DOHH2 (cell line): ENCODE data around the gene ST6GALNAC1.

ENCODE experiments used
- H3F3A ChIP-seq: fragments of 200-600 bp; sonication (generic), shearing (Covaris generic); 2 replicates; pipeline ENCODE4 v1.6.0; 2016; ENCODE audit warnings: antibody characterized with exemption, mild to moderate bottlenecking; ENCODE audit not compliant: control insufficient read depth, insufficient read depth
- H3K27ac ChIP-seq: fragments of 200-600 bp; sonication (generic); 2 replicates; pipeline ENCODE4 v1.5.1; 2014; ENCODE audit warnings: low read depth, mild to moderate bottlenecking, low read length, moderate library complexity
- H3K27me3 ChIP-seq: fragments of 200-600 bp; sonication (generic); 2 replicates; pipeline ENCODE4 v1.6.1; 2014; ENCODE audit warnings: mild to moderate bottlenecking, low read length, mixed read lengths; ENCODE audit not compliant: control insufficient read depth
- H3K36me3 ChIP-seq: fragments of 200-600 bp; sonication (generic); 2 replicates; pipeline ENCODE4 v1.6.1; 2014; ENCODE audit warnings: mild to moderate bottlenecking, low read length, moderate library complexity, mixed read lengths; ENCODE audit not compliant: control insufficient read depth
- H3K4me1 ChIP-seq: fragments of 200-600 bp; sonication (generic); 2 replicates; pipeline ENCODE4 v1.6.1; 2014; ENCODE audit warnings: mild to moderate bottlenecking, low read length, mixed read lengths; ENCODE audit not compliant: control insufficient read depth
- H3K4me2 ChIP-seq: fragments of 200-600 bp; sonication (generic); 2 replicates; pipeline ENCODE4 v1.6.0; 2014; ENCODE audit warnings: mild to moderate bottlenecking, low read length, moderate library complexity
- H3K4me3 ChIP-seq: fragments of 200-600 bp; sonication (generic); 2 replicates; pipeline ENCODE4 v1.5.1; 2014; ENCODE audit warnings: mild to moderate bottlenecking, low read length, mixed read lengths
- H3K79me2 ChIP-seq: fragments of 200-600 bp; sonication (generic); 2 replicates; pipeline ENCODE4 v1.6.1; 2014; ENCODE audit warnings: mild to moderate bottlenecking, low read length, mixed read lengths; ENCODE audit not compliant: control insufficient read depth
- H3K9me2 ChIP-seq: fragments of 200-600 bp; sonication (generic); replicated peaks from 2 replicates; pipeline ENCODE4 v1.6.1; 2014; ENCODE audit warnings: mild to moderate bottlenecking, low read length, mixed read lengths; ENCODE audit not compliant: control insufficient read depth
- H3K9me3 ChIP-seq: fragments of 200-600 bp; sonication (generic); 2 replicates; pipeline ENCODE4 v1.6.1; 2014; ENCODE audit warnings: antibody characterized with exemption, low read length, mixed read lengths; ENCODE audit not compliant: control insufficient read depth, insufficient read depth
- H4K20me1 ChIP-seq: fragments of 200-600 bp; sonication (generic); 2 replicates; pipeline ENCODE4 v1.6.0; 2014; ENCODE audit warnings: low read depth, mild to moderate bottlenecking, antibody characterized with exemption, low read length, moderate library complexity; ENCODE audit not compliant: control insufficient read depth, insufficient read depth
- EZH2phosphoT487 ChIP-seq: fragments of 200-600 bp; sonication (generic); IDR thresholded peaks from 2 replicates; pipeline ENCODE4 v1.6.1; 2017; ENCODE audit warnings: borderline replicate concordance, mild to moderate bottlenecking, antibody characterized with exemption, low read length, moderate library complexity, mixed read lengths
- TF ChIP-seq, protein P1 (sequence below): fragments of 200-600 bp; sonication (generic); IDR thresholded peaks from one replicate; pipeline ENCODE4 v1.5.1; 2014; ENCODE audit warnings: antibody characterized with exemption, mild to moderate bottlenecking, low read depth, low read length; ENCODE audit not compliant: poor library complexity, severe bottlenecking

The ST6GALNAC1 gene

DNA sequence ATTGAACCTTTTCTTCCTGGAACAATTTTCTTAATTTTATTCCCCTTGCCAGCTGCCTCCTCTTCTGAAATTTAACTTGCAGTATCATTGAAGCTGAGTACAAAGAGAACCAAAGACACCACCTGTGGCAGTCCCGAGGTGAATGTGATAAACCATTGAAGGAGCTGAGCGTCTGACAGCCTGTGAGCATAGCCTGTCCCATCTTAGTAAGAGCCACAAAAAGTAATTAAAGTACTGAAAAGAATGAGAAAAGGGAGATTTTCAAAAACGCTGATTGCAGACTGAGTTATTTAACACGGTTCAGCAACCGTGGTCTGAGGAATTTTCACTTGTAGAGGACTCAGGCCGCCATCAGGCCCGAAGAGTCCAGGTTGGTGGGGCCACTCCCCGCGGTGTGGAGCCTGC is 27.2 kb upstream of the ST6GALNAC1 start:
- no peak overlapping the region for H3K27ac ChIP-seq
- H3K79me2 ChIP-seq = peaks cover 8% of the 10 kb centered on the region
- peaks cover 16% of the 10 kb centered on the region for H3K27me3 ChIP-seq

DNA sequence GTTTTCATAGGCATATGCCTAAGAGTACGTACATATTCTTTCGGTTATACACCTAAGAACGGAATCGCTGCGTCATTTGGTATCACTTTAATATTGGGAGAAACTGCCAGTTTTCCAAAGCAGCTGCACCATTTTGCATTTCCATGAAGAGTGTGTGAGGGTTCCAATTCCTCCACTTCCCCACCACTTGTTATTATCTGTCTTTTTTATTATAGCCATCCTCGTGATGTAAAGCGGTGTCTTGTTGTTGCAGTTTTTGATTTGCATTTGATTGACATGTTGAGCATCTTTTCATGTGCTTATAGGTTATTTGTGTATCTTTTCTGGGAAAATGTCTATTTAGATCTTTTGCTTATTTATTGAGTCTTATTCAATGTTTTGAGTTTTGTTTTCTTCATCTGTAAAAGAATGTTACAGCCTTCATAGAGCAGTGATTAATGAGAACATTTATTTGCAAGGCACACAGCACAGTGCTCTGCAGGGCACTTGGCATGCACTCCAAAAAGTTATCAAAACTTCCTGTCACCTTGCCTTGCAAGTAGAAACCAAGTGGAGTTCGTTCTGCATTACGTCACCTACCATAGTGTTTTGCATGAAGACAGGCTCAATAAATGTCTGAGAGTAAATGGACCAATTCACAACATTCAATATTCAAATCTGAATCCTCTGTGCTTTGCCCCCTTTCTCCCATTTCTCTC is 26.6 kb upstream of the ST6GALNAC1 start:
- no peak overlapping the region for H3K4me2 ChIP-seq
- TF ChIP-seq EZH2phosphoT487 = no peak
- TF ChIP-seq, protein P1, sequence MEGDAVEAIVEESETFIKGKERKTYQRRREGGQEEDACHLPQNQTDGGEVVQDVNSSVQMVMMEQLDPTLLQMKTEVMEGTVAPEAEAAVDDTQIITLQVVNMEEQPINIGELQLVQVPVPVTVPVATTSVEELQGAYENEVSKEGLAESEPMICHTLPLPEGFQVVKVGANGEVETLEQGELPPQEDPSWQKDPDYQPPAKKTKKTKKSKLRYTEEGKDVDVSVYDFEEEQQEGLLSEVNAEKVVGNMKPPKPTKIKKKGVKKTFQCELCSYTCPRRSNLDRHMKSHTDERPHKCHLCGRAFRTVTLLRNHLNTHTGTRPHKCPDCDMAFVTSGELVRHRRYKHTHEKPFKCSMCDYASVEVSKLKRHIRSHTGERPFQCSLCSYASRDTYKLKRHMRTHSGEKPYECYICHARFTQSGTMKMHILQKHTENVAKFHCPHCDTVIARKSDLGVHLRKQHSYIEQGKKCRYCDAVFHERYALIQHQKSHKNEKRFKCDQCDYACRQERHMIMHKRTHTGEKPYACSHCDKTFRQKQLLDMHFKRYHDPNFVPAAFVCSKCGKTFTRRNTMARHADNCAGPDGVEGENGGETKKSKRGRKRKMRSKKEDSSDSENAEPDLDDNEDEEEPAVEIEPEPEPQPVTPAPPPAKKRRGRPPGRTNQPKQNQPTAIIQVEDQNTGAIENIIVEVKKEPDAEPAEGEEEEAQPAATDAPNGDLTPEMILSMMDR = no peak
- H3K9me2 ChIP-seq = no peaks in the 10 kb centered on the region
- peaks cover 19% of the 10 kb centered on the region for H3K4me1 ChIP-seq
- no peak overlapping the region for H3K27ac ChIP-seq
- H3F3A ChIP-seq = no peaks in the 10 kb centered on the region
- H3K4me3 ChIP-seq = no peak overlapping the region
- peaks cover 8% of the 10 kb centered on the region for H3K79me2 ChIP-seq
- peaks cover 4% of the 10 kb centered on the region; the same call in 1 of the 2 replicates for H3K36me3 ChIP-seq
- peaks cover 17% of the 10 kb centered on the region for H3K27me3 ChIP-seq
- H3K9me3 ChIP-seq = no peaks in the 10 kb centered on the region; the same call in 1 of the 2 replicates
- no peaks in the 10 kb centered on the region for H4K20me1 ChIP-seq

More for the DNA sequence above, 27.2 kb upstream of the ST6GALNAC1 start:
- peak overlapping the region; percentile 54 for H3K4me3 ChIP-seq
- H3K36me3 ChIP-seq = peaks cover 4% of the 10 kb centered on the region; the same call in 1 of the 2 replicates
- TF ChIP-seq, protein P1 = no peak
- no peak for TF ChIP-seq EZH2phosphoT487
- H3K9me3 ChIP-seq = no peaks in the 10 kb centered on the region; the same call in 1 of the 2 replicates
- no peaks in the 10 kb centered on the region for H3K9me2 ChIP-seq
- H3K4me1 ChIP-seq = peaks cover 19% of the 10 kb centered on the region
- peak overlapping the region; percentile 63 for H3K4me2 ChIP-seq
- H4K20me1 ChIP-seq = no peaks in the 10 kb centered on the region
- H3F3A ChIP-seq = no peaks in the 10 kb centered on the region

DNA sequence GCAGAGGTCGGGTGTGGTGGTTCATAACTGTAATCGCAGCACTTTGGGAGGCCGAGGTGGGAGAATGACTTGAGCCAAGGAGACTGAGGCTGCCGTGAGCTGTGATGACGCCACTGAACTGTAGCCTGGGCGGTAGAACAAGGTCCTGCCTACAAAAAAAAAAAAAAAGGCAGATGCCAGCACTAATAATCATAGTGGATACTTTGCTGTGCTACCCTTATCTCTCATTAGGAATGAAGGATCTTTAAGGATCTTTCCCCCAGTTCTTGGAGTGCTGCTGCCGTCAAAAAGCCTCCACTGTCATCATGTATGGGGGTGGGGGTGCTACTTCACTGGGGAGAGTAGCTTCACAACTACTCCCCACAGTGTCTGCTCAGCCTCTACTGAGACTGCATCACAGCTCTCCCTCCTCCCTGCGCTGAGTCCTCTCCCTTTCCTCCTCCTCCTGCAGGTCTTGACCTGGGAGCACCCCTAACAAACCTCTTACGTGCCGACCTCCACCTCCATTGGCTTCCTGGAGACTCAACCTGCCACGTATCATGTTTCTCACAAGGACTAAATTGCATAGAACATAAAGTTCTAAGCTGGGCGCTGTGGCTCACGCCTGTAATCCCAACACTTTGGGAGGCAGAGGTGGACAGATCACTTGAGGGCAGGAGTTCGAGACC is 24.4 kb upstream of the ST6GALNAC1 start:
- peaks cover 4% of the 10 kb centered on the region; the same call in 1 of the 2 replicates for H3K36me3 ChIP-seq
- no peaks in the 10 kb centered on the region; the same call in 1 of the 2 replicates for H3K9me3 ChIP-seq
- TF ChIP-seq, protein P1 = no peak
- TF ChIP-seq EZH2phosphoT487 = no peak
- no peaks in the 10 kb centered on the region for H3F3A ChIP-seq
- peaks cover 18% of the 10 kb centered on the region for H3K27me3 ChIP-seq
- no peaks in the 10 kb centered on the region for H4K20me1 ChIP-seq
- no peaks in the 10 kb centered on the region for H3K9me2 ChIP-seq
- no peak overlapping the region for H3K4me3 ChIP-seq
- H3K4me1 ChIP-seq = peaks cover 17% of the 10 kb centered on the region
- H3K27ac ChIP-seq = no peak overlapping the region
- H3K4me2 ChIP-seq = no peak overlapping the region
- H3K79me2 ChIP-seq = peaks cover 8% of the 10 kb centered on the region
